GM23338 (cell line): ENCODE measurements around the gene SLC25A30. TPM values are rescaled to one million over a fixed set of nuclear protein-coding genes. Genes with fewer than 3 reads are reported as not detected.
A peak's percentile ranks its signal among the peaks of the same experiment; 100 is the strongest.

ENCODE experiments used
- ATAC-seq: fragments of 200-7000 bp; cut with Tn5 transposase; 3 replicates; pipeline ENCODE4 v1.9.1; 2020
- DNase-seq: peaks from one replicate; pipeline ENCODE4 v3.0.0-alpha.2; 2015; ENCODE audit warnings: low spot score
- H2AFZ ChIP-seq: fragments of 200-600 bp; sonication (generic); 2 replicates; pipeline ENCODE4 v1.8.0; 2016; ENCODE audit warnings: antibody characterized with exemption, mild to moderate bottlenecking, moderate library complexity
- H3F3A ChIP-seq: fragments of 200-600 bp; sonication (generic); replicated peaks from 2 replicates; pipeline ENCODE4 v1.8.0; 2017; ENCODE audit warnings: antibody characterized with exemption, mixed run types, low read depth
- H3K27ac ChIP-seq: fragments of 200-600 bp; sonication (generic); 2 replicates; pipeline ENCODE4 v1.6.1; 2016; ENCODE audit warnings: low read depth
- H3K27me3 ChIP-seq: fragments of 200-600 bp; sonication (generic); 2 replicates; pipeline ENCODE4 v1.8.0; 2016; ENCODE audit warnings: mild to moderate bottlenecking, mixed run types, moderate library complexity; ENCODE audit not compliant: insufficient read depth
- H3K36me3 ChIP-seq: fragments of 200-600 bp; sonication (generic); 2 replicates; pipeline ENCODE4 v1.8.0; 2016; ENCODE audit warnings: mild to moderate bottlenecking; ENCODE audit not compliant: insufficient read depth
- H3K4me1 ChIP-seq: fragments of 200-600 bp; sonication (generic); 2 replicates; pipeline ENCODE4 v1.8.0; 2016; ENCODE audit warnings: mild to moderate bottlenecking, moderate library complexity; ENCODE audit not compliant: insufficient read depth
- H3K4me2 ChIP-seq: fragments of 200-600 bp; sonication (generic); 2 replicates; pipeline ENCODE4 v1.7.1; 2017; ENCODE audit warnings: mixed run types
- H3K4me3 ChIP-seq: fragments of 200-600 bp; sonication (generic); 2 replicates; pipeline ENCODE4 v1.6.1; 2016; ENCODE audit warnings: mixed run types
- H3K79me2 ChIP-seq: fragments of 200-600 bp; sonication (generic); replicated peaks from 2 replicates; pipeline ENCODE4 v1.8.0; 2017; ENCODE audit warnings: mild to moderate bottlenecking; ENCODE audit not compliant: insufficient read depth
- H3K9me2 ChIP-seq: fragments of 200-600 bp; sonication (generic); 2 replicates; pipeline ENCODE4 v1.8.0; 2017; ENCODE audit not compliant: insufficient read depth
- H4K20me1 ChIP-seq: fragments of 200-600 bp; sonication (generic); replicated peaks from 2 replicates; pipeline ENCODE4 v1.8.0; 2017; ENCODE audit warnings: mild to moderate bottlenecking; ENCODE audit not compliant: insufficient read depth
- H3K27ac Mint-ChIP-seq: 2 replicates; pipeline ENCODE4 v1.8.0; 2020; ENCODE audit warnings: inconsistent platforms, mild to moderate bottlenecking, moderate library complexity, mixed read lengths
- H3K27me3 Mint-ChIP-seq: 3 replicates; pipeline ENCODE4 v1.8.0; 2022; ENCODE audit warnings: low read depth, mild to moderate bottlenecking, moderate library complexity, mixed read lengths, inconsistent platforms; ENCODE audit not compliant: insufficient read depth, poor library complexity
- H3K36me3 Mint-ChIP-seq: 3 replicates; pipeline ENCODE4 v1.8.0; 2021; ENCODE audit warnings: low read depth, mild to moderate bottlenecking, inconsistent platforms, moderate library complexity, mixed read lengths
- H3K4me1 Mint-ChIP-seq: 3 replicates; pipeline ENCODE4 v1.8.0; 2020; ENCODE audit warnings: mild to moderate bottlenecking, inconsistent platforms, mixed read lengths
- H3K4me3 Mint-ChIP-seq: 3 replicates; pipeline ENCODE4 v1.8.0; 2021; ENCODE audit warnings: moderate library complexity, mild to moderate bottlenecking, inconsistent platforms, mixed read lengths
- H3K9me3 Mint-ChIP-seq: 3 replicates; pipeline ENCODE4 v1.8.0; 2020; ENCODE audit warnings: moderate library complexity, mild to moderate bottlenecking, inconsistent platforms, mixed read lengths
- EZH2 ChIP-seq: fragments of 200-600 bp; sonication (generic); IDR thresholded peaks from one replicate; pipeline ENCODE4 v1.8.0; 2017; ENCODE audit warnings: antibody characterized with exemption, mild to moderate bottlenecking, low read depth; ENCODE audit not compliant: unreplicated experiment
- EZH2phosphoT487 ChIP-seq: fragments of 200-600 bp; sonication (generic); IDR thresholded peaks from one replicate; pipeline ENCODE4 v1.8.1; 2018; ENCODE audit warnings: antibody characterized with exemption; ENCODE audit not compliant: unreplicated experiment
- JUNB ChIP-seq: IDR thresholded peaks from one replicate; pipeline ENCODE4 v1.6.1; 2016; ENCODE audit warnings: antibody characterized with exemption; ENCODE audit not compliant: unreplicated experiment
- NANOG ChIP-seq: IDR thresholded peaks from 2 replicates; pipeline ENCODE4 v1.6.1; 2016; ENCODE audit warnings: antibody characterized with exemption, borderline replicate concordance
- POLR2AphosphoS5 ChIP-seq: IDR thresholded peaks from 2 replicates; pipeline ENCODE4 v1.6.1; 2016; ENCODE audit warnings: antibody characterized with exemption, low read depth
- STAT1 ChIP-seq: IDR thresholded peaks from one replicate; pipeline ENCODE4 v1.6.1; 2016; ENCODE audit warnings: antibody characterized with exemption; ENCODE audit not compliant: unreplicated experiment
- ZNF114 ChIP-seq: fragments of 250-450 bp; sonication (Bioruptor Pico); IDR thresholded peaks from 2 replicates; pipeline ENCODE4 v1.5.0; 2020; ENCODE audit warnings: mild to moderate bottlenecking, moderate library complexity
- ZNF331 ChIP-seq: fragments of 250-450 bp; sonication (Bioruptor Pico); IDR thresholded peaks from 2 replicates; pipeline ENCODE4 v1.5.0; 2020; ENCODE audit warnings: low read depth, mild to moderate bottlenecking, moderate library complexity
- long read RNA-seq: library from polyadenylated mRNA; unstranded; transcript quantifications from one replicate; pipeline ENCODE4 v2.0.0, GENCODE V29; 2020; ENCODE audit not compliant: unreplicated experiment
- polyA plus RNA-seq: library from polyadenylated mRNA; unstranded; fragments of >200 nt; fragmentation: Nextera tagmentation; extraction: Ambion mirVana; gene quantifications from 2 replicates; pipeline ENCODE4 v1.2.1, GENCODE V29; 2016
- total RNA-seq: library from RNA; depleted of rRNA; stranded (reverse); fragments of >200 nt; shearing (Covaris generic); gene quantifications from 2 replicates; pipeline ENCODE4 v1.2.3, GENCODE V29; 2014; rRNA removed
- TF ChIP-seq, protein P1 (sequence below): IDR thresholded peaks from one replicate; pipeline ENCODE4 v1.6.1; 2018; ENCODE audit warnings: antibody characterized with exemption; ENCODE audit not compliant: unreplicated experiment
- TF ChIP-seq, protein P2 (sequence below), 2 experiments: fragments of 200-600 bp in 1 of 2; sonication (generic) in 1 of 2; conservative IDR thresholded peaks; 2 replicates each; pipeline versions ENCODE4 v1.5.1 to v1.6.1; 2016 to 2017; ENCODE audit warnings: antibody characterized with exemption in 2 of 2, low read depth in 2 of 2, mild to moderate bottlenecking in 2 of 2, moderate library complexity in 1 of 2
- TF ChIP-seq, protein P3 (sequence below): fragments of 250-450 bp; sonication (Bioruptor Pico); IDR thresholded peaks from 2 replicates; pipeline ENCODE4 v1.5.0; 2020; ENCODE audit warnings: mild to moderate bottlenecking, moderate library complexity
- TF ChIP-seq, protein P4 (sequence below): IDR thresholded peaks from 2 replicates; pipeline ENCODE4 v1.6.1; 2016; ENCODE audit warnings: antibody characterized with exemption

Gene SLC25A30, protein sequence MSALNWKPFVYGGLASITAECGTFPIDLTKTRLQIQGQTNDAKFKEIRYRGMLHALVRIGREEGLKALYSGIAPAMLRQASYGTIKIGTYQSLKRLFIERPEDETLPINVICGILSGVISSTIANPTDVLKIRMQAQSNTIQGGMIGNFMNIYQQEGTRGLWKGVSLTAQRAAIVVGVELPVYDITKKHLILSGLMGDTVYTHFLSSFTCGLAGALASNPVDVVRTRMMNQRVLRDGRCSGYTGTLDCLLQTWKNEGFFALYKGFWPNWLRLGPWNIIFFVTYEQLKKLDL
- total RNA-seq (4.3 and 7.5 TPM in 2 replicates), polyA plus RNA-seq (1.6 and 2.0 TPM in 2 replicates)
- long read RNA-seq: 0 reads

DNA sequence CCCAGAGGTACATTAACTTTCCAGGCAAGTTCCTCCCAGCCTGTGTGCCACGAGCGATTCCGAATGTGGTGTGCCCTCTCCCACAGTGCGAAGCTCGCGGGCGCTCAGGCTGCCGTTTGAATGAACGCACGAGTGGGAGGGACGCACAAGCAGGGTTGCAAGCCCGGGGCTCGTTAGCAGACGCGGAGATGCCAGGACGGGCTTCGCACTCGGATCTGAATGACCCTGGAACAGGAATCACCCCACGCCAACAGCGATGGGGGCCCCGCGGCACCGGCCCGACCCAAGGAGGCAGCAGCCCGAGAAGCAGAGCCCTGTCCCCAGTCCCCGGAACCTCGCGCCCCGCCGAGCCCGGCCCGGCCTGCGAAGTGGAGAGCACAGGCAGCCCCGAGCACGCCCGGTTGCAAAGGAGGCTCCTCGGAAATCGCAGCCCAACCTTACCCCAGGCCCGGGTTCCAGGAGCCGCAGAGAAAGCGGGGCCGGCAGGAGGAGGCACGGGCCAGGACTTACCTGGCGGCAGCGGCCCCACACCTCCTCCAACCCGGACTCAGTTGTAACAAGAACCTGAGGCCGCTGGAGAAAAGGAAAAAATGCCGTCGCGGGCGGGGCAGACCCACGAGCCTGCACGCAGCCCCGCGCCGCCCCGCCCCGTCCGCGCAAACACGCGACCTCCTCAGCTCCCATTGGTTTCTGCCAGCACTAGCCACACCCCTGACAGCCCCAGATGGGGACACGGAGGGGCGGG, at the start of gene SLC25A30:
Gene SLC25A30, minus strand, starts transcription at position 584 of the 745 bp plus-strand sequence. CDS start 6,948 bp downstream, outside the sequence.
- H3K4me3 Mint-ChIP-seq: peak within 1 kb of the TSS; percentile 78
- ATAC-seq: peak; percentile 96
- peak within 1 kb of the TSS; percentile 74 for H3K4me3 ChIP-seq
- TF ChIP-seq, protein P1, sequence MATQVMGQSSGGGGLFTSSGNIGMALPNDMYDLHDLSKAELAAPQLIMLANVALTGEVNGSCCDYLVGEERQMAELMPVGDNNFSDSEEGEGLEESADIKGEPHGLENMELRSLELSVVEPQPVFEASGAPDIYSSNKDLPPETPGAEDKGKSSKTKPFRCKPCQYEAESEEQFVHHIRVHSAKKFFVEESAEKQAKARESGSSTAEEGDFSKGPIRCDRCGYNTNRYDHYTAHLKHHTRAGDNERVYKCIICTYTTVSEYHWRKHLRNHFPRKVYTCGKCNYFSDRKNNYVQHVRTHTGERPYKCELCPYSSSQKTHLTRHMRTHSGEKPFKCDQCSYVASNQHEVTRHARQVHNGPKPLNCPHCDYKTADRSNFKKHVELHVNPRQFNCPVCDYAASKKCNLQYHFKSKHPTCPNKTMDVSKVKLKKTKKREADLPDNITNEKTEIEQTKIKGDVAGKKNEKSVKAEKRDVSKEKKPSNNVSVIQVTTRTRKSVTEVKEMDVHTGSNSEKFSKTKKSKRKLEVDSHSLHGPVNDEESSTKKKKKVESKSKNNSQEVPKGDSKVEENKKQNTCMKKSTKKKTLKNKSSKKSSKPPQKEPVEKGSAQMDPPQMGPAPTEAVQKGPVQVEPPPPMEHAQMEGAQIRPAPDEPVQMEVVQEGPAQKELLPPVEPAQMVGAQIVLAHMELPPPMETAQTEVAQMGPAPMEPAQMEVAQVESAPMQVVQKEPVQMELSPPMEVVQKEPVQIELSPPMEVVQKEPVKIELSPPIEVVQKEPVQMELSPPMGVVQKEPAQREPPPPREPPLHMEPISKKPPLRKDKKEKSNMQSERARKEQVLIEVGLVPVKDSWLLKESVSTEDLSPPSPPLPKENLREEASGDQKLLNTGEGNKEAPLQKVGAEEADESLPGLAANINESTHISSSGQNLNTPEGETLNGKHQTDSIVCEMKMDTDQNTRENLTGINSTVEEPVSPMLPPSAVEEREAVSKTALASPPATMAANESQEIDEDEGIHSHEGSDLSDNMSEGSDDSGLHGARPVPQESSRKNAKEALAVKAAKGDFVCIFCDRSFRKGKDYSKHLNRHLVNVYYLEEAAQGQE: no peak
- TF ChIP-seq EZH2phosphoT487 (no peak), EZH2 (no peak), POLR2AphosphoS5 (peak; percentile 77), ZNF331 (CRISPR knock-in tag) (no peak), JUNB (no peak), ZNF114 (CRISPR knock-in tag) (no peak), NANOG (no peak), STAT1 (no peak)
- TF ChIP-seq, protein P2, sequence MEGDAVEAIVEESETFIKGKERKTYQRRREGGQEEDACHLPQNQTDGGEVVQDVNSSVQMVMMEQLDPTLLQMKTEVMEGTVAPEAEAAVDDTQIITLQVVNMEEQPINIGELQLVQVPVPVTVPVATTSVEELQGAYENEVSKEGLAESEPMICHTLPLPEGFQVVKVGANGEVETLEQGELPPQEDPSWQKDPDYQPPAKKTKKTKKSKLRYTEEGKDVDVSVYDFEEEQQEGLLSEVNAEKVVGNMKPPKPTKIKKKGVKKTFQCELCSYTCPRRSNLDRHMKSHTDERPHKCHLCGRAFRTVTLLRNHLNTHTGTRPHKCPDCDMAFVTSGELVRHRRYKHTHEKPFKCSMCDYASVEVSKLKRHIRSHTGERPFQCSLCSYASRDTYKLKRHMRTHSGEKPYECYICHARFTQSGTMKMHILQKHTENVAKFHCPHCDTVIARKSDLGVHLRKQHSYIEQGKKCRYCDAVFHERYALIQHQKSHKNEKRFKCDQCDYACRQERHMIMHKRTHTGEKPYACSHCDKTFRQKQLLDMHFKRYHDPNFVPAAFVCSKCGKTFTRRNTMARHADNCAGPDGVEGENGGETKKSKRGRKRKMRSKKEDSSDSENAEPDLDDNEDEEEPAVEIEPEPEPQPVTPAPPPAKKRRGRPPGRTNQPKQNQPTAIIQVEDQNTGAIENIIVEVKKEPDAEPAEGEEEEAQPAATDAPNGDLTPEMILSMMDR (conservative IDR thresholded peaks at IDR 0.05; ENCODE audit: low read depth in 2 of 2): no peak
- TF ChIP-seq, protein P3, sequence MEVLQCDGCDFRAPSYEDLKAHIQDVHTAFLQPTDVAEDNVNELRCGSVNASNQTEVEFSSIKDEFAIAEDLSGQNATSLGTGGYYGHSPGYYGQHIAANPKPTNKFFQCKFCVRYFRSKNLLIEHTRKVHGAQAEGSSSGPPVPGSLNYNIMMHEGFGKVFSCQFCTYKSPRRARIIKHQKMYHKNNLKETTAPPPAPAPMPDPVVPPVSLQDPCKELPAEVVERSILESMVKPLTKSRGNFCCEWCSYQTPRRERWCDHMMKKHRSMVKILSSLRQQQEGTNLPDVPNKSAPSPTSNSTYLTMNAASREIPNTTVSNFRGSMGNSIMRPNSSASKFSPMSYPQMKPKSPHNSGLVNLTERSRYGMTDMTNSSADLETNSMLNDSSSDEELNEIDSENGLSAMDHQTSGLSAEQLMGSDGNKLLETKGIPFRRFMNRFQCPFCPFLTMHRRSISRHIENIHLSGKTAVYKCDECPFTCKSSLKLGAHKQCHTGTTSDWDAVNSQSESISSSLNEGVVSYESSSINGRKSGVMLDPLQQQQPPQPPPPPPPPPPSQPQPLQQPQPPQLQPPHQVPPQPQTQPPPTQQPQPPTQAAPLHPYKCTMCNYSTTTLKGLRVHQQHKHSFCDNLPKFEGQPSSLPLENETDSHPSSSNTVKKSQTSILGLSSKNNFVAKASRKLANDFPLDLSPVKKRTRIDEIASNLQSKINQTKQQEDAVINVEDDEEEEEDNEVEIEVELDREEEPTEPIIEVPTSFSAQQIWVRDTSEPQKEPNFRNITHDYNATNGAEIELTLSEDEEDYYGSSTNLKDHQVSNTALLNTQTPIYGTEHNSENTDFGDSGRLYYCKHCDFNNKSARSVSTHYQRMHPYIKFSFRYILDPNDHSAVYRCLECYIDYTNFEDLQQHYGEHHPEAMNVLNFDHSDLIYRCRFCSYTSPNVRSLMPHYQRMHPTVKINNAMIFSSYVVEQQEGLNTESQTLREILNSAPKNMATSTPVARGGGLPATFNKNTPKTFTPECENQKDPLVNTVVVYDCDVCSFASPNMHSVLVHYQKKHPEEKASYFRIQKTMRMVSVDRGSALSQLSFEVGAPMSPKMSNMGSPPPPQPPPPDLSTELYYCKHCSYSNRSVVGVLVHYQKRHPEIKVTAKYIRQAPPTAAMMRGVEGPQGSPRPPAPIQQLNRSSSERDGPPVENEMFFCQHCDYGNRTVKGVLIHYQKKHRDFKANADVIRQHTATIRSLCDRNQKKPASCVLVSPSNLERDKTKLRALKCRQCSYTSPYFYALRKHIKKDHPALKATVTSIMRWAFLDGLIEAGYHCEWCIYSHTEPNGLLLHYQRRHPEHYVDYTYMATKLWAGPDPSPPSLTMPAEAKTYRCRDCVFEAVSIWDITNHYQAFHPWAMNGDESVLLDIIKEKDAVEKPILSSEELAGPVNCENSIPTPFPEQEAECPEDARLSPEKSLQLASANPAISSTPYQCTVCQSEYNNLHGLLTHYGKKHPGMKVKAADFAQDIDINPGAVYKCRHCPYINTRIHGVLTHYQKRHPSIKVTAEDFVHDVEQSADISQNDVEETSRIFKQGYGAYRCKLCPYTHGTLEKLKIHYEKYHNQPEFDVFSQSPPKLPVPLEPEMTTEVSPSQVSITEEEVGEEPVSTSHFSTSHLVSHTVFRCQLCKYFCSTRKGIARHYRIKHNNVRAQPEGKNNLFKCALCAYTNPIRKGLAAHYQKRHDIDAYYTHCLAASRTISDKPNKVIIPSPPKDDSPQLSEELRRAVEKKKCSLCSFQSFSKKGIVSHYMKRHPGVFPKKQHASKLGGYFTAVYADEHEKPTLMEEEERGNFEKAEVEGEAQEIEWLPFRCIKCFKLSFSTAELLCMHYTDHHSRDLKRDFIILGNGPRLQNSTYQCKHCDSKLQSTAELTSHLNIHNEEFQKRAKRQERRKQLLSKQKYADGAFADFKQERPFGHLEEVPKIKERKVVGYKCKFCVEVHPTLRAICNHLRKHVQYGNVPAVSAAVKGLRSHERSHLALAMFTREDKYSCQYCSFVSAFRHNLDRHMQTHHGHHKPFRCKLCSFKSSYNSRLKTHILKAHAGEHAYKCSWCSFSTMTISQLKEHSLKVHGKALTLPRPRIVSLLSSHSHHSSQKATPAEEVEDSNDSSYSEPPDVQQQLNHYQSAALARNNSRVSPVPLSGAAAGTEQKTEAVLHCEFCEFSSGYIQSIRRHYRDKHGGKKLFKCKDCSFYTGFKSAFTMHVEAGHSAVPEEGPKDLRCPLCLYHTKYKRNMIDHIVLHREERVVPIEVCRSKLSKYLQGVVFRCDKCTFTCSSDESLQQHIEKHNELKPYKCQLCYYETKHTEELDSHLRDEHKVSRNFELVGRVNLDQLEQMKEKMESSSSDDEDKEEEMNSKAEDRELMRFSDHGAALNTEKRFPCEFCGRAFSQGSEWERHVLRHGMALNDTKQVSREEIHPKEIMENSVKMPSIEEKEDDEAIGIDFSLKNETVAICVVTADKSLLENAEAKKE (CRISPR knock-in tag): no peak
- TF ChIP-seq, protein P4, sequence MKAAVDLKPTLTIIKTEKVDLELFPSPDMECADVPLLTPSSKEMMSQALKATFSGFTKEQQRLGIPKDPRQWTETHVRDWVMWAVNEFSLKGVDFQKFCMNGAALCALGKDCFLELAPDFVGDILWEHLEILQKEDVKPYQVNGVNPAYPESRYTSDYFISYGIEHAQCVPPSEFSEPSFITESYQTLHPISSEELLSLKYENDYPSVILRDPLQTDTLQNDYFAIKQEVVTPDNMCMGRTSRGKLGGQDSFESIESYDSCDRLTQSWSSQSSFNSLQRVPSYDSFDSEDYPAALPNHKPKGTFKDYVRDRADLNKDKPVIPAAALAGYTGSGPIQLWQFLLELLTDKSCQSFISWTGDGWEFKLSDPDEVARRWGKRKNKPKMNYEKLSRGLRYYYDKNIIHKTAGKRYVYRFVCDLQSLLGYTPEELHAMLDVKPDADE: 0 out of 2 replicates have a peak, but pooled peaks have one; percentile 14

More for the DNA sequence above, at the start of gene SLC25A30:
- H4K20me1 ChIP-seq: peaks cover 3% of the 10 kb centered on the region; the same call in 1 of the 2 replicates
- no peaks in the 10 kb centered on the region for H3K9me3 Mint-ChIP-seq
- no peaks in the 10 kb centered on the region for H3K36me3 Mint-ChIP-seq
- peaks cover 16% of the 10 kb centered on the region for H3K27me3 Mint-ChIP-seq
- DNase-seq: peak; percentile 96
- peaks cover 8% of the 10 kb centered on the region; the same call in 1 of the 3 replicates for H3K4me1 Mint-ChIP-seq
- H3K27me3 ChIP-seq: peaks cover 11% of the 10 kb centered on the region
- H3K27ac ChIP-seq: no peak within 1 kb of the TSS; the same call in 1 of the 2 replicates
- peaks cover 21% of the 10 kb centered on the region; the same call in 1 of the 2 replicates for H3F3A ChIP-seq
- peak within 1 kb of the TSS; percentile 85 for H3K4me2 ChIP-seq
- H3K36me3 ChIP-seq: no peaks in the 10 kb centered on the region
- no peak within 1 kb of the TSS for H3K27ac Mint-ChIP-seq
- H3K9me2 ChIP-seq: no peaks in the 10 kb centered on the region
- H3K4me1 ChIP-seq: no peaks in the 10 kb centered on the region
- peak within 1 kb of the TSS; percentile 91 for H2AFZ ChIP-seq
- H3K79me2 ChIP-seq: 0 out of 2 replicates have a peak, but pooled peaks cover 4% of the 10 kb centered on the region
